ENCODE results near the gene ORM2. TPM values are rescaled to one million over a fixed set of nuclear protein-coding genes. Genes with fewer than 3 reads are reported as not detected.
"Not testable (repeated sequence)": the region's sequence is repeated elsewhere in the genome, so short reads cannot be mapped to it uniquely, and the experiment has no call there.

Gene ORM2
- total RNA-seq, 1 donor from 2014 or later, result not detected

GRCh38 chr9:114323849-114324248 is 5.8 kb upstream of the ORM2 start:
- intact Hi-C loops (cut with DNase I); DNase-seq (ENCODE audit: missing footprints); ATAC-seq: not testable (repeated sequence)

DNA sequence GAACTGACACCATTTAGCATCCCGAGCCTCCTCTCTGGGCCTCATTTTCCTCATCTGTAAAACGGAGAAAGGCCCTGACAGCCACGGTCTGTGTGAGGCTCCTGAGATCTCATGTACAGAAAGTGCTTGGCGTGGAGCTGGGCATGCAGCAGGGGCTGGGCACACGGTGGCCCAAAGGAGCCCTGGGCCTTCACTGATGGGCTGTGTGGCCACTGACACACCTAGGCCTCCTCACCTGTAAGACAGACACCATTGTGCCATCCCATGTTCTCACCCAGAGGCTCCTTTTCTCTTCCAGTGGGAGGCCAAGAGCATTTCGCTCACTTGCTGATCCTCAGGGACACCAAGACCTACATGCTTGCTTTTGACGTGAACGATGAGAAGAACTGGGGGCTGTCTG is 5.2 kb upstream of the ORM2 start:
- no peak for DNase-seq (ENCODE audit: missing footprints)
- intact Hi-C loops (cut with DNase I), result no loop called here
- no peak for ATAC-seq

GRCh38 chr9:114324965-114325364 is 4.7 kb upstream of the ORM2 start:
- ATAC-seq; intact Hi-C loops (cut with DNase I); DNase-seq (ENCODE audit: missing footprints): not testable (repeated sequence)

DNA sequence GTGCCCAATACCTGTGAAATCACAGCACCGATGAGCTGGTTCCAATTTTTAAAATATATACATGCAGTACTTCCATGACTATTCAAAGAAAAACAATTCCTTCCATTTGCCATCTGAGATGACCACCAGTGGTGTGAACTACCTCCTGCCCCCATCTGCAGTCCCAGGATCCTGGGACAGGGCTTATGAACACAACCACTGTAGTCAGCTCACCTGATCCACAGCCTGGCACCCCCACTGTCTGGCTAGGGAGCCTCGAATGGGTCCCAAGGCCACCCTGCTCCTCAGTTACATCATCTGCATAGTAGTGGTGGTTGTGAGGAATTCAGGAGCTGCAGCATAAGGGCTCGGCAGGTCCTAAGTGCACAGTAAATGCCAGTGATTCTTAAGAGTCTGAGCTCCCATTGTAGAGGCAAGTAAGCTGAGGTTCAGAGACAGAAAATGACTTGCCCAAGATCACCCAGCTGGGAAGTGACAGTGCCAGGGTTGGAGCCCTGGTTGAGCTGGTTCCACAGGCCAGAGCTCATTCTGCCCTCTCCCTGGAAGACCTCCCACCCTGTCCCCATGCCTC is 3.9 kb upstream of the ORM2 start:
- DNase-seq (ENCODE audit: missing footprints); intact Hi-C loops (cut with DNase I); ATAC-seq: not testable (repeated sequence)

DNA sequence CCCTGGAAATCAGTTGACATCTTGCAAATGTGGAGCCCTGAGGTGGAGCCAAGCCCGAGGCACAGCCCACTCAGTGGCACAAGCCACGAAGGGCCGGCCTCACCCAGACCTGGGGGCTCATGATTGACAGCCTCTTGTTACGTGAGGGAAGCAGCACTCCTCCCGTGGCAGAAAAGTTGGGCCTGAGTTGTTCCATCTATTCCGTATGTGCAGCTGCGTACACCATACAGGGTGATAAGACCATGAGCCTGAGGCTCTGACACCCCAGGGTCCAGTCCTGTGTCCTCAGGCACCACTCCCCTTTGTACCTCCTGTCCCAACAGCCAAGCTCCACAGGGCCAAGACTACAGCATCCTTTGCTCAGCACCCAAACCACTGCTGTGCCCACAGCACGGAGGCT is 1.9 kb upstream of the ORM2 start:
- DNase-seq (ENCODE audit: missing footprints) (no peak), ATAC-seq (no peak)
- intact Hi-C loops (cut with DNase I), result no loop called here

DNA sequence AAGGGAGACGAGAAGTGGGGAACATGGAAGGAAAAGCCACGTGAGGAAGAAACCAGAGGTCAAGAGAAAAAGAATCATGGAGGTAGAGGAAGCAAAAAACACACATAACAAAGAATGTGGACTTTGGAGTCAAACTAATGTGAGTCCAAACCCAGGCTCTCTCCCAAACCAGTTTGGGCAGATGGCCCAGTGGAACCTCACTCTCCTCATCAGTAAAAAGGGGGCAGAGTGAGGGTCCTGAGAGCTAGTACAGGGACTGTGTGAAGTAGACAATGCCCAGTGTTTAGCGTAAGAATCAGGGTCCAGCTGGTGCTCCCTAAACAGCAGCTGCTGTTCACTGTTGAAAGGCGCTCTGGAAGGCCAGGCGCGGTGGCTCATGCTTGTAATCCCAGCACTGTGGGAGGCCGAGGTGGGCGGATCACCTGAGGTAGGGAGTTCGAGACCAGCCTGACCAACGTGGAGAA is 1.3 kb upstream of the ORM2 start:
- intact Hi-C loops (cut with DNase I); ATAC-seq: not testable (repeated sequence)

DNA sequence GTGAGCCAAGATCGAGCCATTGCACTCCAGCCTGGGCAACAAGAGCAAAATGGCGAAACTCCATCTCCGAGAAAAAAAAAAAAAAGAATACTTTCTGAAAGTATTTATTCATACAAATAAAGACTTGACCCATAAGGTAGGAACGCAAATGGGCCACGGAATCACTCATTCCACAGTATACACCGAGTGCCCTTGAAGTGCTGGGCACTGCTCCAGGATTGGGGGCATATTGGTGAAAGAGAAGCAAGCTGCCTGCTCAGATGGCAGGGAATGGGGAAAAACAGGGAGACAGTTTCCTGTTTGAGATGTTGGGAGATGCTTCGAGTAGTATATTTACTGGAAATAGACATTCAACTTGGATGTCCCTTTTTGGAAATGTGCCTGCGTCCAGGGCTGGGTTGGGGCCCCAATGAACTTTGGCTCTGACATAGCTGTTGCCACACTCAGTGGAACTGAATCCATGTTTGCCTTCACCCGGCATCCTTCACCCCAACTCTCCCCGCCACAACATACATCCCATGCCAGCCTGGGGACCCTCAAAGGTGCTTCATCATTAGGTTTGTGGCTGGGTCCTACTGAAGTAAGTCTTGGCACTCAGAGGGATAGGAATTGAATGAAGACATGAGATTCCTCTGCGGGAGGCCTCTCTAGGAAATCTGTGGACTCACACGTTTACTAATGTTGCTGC is 588 bp upstream of the ORM2 start:
- ATAC-seq; DNase-seq (ENCODE audit: missing footprints): not testable (repeated sequence)

More for the DNA sequence above, 1.3 kb upstream of the ORM2 start:
- not testable (repeated sequence) for DNase-seq (ENCODE audit: missing footprints)

DNA sequence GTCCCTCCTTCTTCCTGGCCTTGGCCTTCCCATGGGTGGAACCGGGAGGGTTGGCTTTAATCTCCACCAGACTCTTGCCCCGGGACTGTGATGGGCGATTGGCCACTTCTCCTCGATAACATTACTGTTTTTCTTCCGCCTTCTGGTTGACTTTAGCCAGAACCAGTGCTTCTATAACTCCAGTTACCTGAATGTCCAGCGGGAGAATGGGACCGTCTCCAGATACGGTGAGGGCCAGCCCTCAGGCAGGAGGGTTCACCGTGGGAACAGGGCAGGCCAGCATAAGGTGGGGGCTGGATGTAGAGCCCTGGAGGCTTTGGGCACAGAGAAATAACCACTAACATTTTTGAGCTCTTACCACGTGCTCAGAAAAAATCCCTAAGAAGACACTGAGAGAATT is 967 bp downstream of the ORM2 start:
- intact Hi-C loops (cut with DNase I), result no loop called here

More for the DNA sequence above, 588 bp upstream of the ORM2 start:
- intact Hi-C loops (cut with DNase I), result not testable (repeated sequence)

GRCh38 chr9:114331229-114332195 is 1.8 kb downstream of the ORM2 start:
- ATAC-seq; intact Hi-C loops (cut with DNase I); DNase-seq (ENCODE audit: missing footprints): not testable (repeated sequence)

More for the DNA sequence above, 967 bp downstream of the ORM2 start:
- ATAC-seq (no peak), DNase-seq (ENCODE audit: missing footprints) (no peak)

- ATAC-seq; intact Hi-C loops (cut with DNase I); DNase-seq (ENCODE audit: missing footprints): not testable (repeated sequence)
Measured at GRCh38 chr9:114332474-114333040, 2.9 kb downstream of the ORM2 start.

- ATAC-seq; intact Hi-C loops (cut with DNase I); DNase-seq (ENCODE audit: missing footprints): not testable (repeated sequence)
Measured at GRCh38 chr9:114333718-114334117, 4.0 kb downstream of the ORM2 start.

GRCh38 chr9:114334490-114334889 is 4.8 kb downstream of the ORM2 start:
- DNase-seq (ENCODE audit: missing footprints) (no peak), ATAC-seq (no peak)
- intact Hi-C loops (cut with DNase I), result no loop called here

- ATAC-seq, result no peak
- intact Hi-C loops (cut with DNase I), result no loop called here
- DNase-seq (ENCODE audit: missing footprints), result no peak
Measured at GRCh38 chr9:114335745-114336144, 6.1 kb downstream of the ORM2 start.

- no peak for ATAC-seq
- intact Hi-C loops (cut with DNase I), result no loop called here
- no peak for DNase-seq (ENCODE audit: missing footprints)
Measured at GRCh38 chr9:114336157-114336556, 6.5 kb downstream of the ORM2 start.

DNA sequence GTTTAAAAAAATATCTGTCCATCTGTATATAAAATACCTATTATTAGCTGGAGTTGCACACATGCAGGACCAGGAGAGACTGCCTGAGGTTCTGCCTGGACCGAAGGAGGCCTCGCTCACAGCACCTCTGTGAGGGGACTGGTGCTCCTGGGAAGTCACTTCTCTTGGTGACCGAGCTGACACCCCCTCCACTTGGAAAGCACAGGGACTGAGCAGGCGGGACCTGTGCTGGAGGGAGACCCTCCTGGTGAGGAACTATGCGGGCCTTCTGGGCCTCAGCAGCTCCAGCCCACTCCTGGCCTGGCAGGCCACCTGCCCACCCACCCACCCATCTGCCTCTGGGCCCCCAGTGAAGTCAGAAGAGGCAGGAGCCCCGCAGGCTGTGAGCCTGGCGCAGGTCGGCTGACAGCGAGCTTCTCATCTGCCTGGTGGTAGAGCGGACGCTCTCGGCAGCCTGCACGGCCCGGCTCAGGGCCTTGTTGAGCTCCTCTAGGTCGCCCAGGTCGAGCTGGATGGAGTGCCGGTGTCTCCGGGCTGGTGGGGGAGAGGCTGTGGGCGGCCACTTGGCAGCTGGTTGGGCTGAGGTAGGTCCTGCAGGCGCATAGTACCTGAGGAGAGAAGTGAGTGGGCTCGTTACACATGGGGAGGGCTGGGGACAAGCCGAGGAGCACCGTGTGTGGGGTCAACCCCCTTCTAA is 7.2 kb downstream of the ORM2 start:
- ATAC-seq, result no peak
- no peak for DNase-seq (ENCODE audit: missing footprints)
- intact Hi-C loops (cut with DNase I), result no loop called here

DNA sequence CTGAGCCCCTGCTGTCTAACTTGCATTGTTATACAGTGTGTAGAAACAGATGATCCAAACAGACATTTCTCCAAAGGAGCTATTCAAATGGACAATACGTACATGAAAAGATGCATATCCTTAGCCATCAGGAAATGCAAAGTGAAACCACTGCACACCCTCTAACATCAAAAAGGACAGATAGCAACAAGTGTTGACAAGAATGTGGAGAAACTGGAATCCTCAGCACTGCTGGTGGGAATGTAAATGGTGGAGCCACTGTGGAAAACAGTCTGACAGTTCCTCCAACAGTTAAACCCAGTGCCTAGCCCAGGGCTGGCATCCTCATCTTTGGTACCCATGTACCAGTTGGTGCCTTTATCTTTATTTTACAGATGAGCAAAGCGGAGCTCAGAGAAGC is 8.5 kb downstream of the ORM2 start:
- ATAC-seq (no peak), DNase-seq (ENCODE audit: missing footprints) (no peak)
- intact Hi-C loops (cut with DNase I), result no loop called here

- ATAC-seq (peak; percentile 62), DNase-seq (ENCODE audit: missing footprints) (no peak)
- intact Hi-C loops (cut with DNase I), result no loop called here
Measured at GRCh38 chr9:114339130-114339908, 9.7 kb downstream of the ORM2 start.

Measured in Right ventricle myocardium inferior (tissue), 1 donor.